Stromal cell of bone marrow (primary cell): Measurements from ENCODE around the gene SIRPG.
"Not testable (repeated sequence)": the region's sequence is repeated elsewhere in the genome, so short reads cannot be mapped to it uniquely, and the experiment has no call there.

Experiments
- DNase-seq: peaks from one replicate; pipeline ENCODE4 v3.0.0-alpha.2; 2012; ENCODE audit warnings: low read depth

SIRPG gene

DNA sequence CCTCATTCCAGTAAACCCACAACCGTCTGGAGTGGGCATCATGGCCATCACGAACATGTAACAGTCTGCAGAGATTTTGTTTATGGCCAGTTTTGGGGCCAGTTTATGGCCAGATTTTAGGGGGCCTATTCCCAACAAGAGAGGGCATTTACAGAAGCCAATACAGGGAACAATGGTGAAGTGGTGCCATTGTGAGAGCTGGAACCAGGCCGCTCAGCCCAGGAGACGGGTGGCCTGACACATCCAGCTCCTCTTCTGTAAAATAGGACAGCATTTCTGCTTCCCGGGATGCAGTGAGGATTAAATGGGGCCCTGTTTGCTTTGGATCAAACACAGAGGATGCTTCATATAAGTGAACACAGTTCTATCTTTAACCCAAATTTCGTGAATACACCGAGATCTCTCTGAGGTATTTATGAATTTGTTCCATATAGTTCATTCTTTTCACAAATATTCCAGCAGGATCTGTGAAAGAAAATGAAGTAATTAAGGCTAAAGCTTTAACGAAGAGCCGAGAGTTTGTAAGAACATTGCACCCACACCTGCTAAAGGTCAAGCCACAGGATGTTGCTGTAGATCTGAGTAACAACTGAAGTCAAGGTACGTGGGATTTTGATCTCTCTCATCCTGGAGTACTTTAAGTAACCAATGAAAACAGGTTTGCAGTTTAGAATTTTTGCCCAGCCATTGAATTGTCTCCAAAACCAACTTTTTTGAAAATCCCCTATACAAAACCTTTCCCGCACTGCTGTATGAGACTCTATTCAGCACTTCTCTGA lies 14.5 kb upstream of the SIRPG start:
- DNase-seq: no peak

DNA sequence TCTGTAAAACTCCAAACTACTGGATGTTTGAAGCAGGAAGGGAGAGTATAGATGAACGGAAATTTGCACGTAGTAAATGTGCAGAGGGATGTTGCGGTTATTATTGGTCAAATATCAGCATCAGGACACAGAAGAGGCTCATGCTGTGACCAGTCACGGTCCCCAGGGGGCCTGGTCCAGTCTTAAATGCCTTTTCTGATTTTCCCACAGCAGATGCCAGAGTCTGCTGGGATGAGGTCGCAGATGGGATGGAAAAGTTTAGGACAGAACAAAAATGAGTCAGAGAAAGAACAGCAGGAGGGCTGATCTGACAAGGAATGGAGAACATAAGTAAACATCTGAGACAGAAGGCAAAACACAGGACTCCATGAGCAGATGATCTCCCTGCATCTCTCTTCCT lies 11.7 kb upstream of the SIRPG start:
- peak; percentile 13 for DNase-seq

DNA sequence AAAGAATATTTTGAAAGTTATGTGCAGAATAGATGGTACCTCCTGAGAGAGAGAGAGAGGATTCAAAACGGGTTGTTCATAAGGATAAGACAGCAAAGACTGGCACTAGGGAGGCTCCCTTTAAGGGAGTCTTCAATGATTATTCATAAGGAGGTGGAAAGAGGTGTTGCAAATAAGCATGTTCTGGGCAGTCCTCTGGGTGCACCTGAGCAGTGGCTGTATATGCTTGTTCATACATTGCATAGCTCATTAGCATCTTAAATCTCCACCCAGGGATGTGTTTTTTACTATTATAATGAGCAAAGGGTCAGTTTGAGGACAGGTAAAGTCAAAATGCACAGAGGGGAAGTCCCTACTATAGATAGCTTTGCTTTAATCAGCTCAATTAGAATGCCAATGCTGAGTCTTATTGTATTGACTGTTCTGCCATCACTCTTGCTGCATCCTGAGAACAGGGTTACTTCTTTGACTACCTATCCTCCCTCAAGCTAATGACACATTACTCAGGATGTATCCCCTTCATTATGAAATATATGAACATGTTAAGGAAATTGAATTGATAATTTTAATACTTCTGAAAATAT lies 10.0 kb upstream of the SIRPG start:
- no peak for DNase-seq

DNA sequence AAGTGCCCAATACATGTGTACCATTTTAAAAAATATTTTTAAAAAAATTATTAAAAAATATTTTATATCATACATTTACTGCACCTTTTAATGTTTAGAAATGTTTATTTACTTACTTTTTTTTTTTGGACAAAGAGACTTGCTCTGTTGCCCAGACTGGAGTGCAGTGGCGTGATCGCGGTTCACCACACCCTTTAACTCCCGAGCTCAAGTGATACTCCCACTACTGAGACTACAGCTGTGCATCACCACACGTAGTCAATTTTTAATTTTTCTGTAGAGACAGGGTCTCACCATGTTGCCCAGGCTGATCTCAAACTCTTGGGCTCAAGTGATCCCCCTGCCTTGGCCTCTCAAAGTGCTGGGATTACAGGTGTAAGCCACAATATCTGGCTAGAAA lies 9.2 kb upstream of the SIRPG start:
- no peak for DNase-seq

DNA sequence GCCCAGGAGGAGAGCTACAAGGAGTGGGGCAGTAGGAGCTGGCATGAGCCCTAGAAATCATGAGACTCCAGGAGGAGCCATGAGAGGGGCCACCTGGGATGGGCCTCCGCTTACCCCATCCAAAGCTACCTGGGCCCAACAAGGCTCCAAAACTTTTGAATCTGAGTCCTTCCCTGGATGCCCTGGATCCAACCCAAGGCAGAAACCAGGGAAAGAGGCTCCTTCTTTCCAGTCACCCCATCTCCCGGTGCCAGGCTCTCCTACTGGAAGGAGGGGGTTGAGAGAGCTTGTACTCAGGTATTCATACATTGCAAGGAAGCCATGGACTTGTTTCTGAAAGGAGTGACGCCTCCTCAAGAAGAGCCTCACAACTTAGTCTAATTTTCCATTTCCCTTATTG lies 7.8 kb upstream of the SIRPG start:
- no peak for DNase-seq

DNA sequence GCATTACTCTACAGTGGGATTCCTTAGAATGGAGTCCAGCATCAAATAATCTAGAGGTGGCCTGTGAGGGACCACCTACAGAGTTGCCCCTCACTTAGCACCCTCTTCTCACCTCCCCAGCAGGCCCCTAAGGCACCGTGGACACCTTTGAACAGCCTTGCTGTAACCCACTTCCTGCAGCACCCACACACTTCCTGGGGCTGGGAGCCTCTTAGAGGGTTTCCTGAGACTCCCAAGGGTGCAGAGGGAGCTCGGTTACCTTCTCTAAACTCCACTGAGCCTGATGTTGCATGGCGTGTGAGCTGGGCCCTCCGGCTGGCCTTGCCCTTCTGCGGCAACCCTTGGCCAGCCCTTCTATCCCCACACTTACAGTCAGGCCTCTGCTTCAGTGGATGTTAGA lies 7.3 kb upstream of the SIRPG start:
- DNase-seq: no peak

DNA sequence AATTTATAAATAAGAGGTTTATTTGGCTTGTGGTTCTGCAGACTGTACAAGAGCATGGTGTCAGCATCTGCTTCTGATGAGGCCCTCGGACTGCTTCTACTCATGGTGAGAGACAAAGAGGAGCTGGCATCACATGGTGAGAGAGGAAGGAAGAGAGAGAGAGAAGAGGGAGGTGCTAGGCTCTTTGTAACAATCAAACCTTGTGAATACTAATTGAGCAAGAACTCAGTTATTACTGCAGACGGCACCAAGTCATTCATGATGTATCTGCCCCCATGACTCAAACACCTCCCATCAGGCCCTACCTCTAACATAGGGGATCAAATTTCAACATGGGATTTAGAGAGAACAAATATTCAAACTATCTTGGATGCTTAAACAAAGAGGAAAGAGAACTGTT lies 6.3 kb upstream of the SIRPG start:
- DNase-seq: peak; percentile 5

DNA sequence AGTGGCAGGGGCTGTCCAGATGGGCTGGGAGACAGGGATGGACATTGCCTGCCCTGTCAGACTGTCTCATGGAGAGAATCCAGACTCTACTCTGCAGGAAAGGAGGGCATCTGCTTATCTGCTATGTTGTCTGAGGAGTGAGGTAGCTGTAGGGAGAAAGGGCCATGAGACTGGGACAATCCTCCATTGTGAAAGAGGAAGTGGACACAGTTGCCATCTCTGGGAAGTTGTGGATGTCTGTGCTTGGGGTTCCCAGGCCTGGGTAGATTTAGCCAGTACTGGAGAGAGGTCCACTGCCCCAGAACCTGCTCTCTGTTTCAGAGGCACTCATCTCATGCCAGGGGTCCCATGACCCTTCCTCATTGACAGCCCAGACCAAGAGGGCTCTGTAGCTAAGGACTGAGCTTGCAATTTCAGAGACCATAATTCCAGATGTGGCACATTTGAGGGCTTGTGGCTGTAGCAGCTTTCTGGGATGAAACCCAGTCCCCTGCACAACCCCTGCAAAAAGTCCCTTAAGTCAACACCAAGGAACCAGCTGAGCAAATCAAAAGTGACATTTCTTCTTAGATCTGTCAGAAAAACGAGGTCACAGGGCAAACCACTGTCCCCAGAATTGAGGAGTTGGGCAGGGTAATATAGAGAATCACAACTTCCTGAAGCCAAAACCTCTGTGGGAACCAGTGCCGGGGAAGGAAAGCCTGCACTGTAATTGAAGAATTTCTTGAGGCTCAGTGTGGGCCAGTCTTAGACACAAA lies 4.1 kb upstream of the SIRPG start:
- DNase-seq: no peak

DNA sequence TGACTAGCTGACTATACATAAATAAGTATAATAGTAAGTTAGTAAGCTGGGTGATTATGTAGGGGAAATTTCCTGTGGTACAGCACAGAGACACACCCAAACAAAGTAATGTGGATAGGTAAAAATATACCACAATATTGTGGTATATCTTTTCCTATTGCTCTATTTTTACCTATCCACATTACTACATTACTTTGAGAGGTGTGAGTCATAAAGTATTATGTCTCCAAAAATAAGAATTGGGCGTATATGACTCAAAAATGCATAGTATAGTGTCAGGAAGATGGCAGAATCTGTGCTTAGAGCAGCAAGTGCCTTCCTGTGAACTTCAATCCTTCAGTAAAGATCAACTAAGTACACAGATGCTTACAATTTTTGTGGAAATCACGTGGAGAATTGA lies 2.7 kb upstream of the SIRPG start:
- DNase-seq: no peak

DNA sequence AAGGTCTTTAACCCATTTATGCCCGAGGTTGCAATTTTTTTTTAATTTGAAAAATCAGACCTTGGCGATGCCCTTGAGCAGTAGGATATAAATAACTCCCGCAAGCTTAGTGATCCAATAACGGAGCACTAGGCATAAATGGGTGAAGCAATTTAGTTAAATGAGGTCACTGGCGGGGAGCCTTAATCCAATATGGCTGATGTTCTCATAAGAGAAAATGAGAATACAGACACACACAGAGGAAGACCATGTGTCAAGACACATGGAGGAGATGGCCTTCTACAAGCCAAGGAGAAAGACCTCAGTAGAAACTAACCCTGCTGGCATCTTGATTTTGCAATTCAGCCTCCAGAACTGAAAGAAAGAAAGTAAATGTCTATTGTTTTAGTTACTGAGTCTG lies 735 bp downstream of the SIRPG start:
- no peak for DNase-seq

DNA sequence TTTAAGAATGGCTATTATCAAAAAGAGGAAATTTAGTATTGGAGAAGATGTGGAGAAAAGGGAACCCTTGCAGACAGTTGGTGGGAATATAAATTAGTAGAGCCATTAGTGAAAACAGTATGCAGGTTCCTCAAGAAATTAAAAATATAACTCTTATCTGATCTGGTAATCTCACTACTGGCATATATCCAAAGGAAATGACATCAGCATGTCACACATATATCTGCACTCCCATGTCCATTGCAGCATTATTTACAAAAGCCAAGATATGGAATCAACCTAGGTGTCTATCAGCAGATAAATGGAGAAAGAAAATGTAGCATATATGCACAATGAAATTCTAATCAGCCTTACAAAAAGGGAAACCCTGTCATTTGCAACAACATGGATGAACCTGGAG lies 2.6 kb downstream of the SIRPG start:
- no peak for DNase-seq

DNA sequence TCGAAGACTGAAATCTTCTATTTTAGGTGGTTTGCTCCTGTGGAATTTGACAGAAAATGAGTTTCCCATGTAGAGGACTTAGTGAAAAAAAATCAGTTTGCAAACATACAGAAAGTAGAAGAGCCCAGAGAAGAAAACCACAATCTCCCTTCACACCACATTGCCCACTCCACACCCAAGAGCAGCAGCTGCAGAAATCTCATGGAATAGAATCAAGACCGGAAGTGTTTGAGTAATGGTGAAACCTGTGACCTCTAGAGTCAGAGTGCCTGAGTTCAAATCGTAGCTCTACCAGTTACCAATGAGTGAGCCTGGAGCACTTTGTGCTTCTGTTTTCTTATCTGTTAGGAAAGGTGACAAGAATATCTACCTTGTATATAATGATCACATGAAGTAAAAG lies 4.6 kb downstream of the SIRPG start:
- DNase-seq: no peak

DNA sequence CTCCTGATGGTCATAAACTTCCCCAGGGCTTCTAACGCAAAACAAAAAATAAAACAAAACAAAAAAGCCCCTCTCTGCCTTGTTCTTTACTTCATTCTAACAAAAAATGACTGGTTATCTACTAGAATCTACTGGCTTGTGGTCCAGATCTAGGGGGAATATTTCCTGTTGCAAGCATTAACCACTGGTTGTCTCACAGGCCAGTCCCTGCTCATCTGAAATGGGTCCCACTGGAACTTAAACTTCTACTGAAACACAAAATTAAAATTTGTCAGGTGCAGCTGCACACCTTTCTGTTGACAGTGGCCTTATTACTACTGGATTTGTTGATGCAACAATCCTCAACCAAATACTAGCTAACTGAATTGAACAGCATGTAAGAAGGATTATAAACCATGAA lies 5.5 kb downstream of the SIRPG start:
- DNase-seq: no peak

DNA sequence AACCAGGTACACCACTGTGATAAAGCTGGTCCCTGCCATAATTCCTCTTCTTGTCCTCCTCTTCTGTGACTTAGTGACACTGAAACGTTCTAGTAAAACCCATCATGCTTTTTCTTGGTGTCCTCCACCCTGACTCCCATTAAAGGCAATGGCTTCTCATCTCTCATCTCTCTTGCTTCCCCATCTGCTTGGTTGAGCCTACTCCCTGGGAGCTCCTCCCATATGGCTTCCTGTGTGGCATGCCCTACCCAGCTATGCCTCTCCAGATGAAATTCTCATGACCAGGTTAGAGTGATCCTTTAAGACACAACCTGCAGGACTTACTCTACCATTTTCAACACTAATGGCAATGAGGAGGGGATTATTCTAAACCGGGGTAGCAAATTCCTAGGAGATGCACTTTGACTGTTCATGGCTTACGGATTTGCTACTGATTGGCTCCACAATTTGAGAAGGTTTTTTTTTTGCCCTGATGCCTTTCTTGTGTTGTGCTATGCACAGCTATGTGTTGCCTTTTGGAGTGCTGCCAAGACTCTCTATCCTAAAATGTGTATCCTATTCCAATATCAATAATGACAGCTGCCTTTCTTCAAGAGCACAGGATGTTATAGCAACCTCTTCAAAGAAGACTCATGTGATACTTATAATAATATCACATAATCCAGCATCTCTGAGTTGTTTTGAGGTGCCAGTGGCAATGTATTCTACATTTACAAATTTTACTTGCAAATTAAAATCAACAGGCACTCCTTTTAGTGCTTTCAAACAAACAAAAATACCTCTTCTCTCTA lies 6.1 kb downstream of the SIRPG start:
- no peak for DNase-seq

DNA sequence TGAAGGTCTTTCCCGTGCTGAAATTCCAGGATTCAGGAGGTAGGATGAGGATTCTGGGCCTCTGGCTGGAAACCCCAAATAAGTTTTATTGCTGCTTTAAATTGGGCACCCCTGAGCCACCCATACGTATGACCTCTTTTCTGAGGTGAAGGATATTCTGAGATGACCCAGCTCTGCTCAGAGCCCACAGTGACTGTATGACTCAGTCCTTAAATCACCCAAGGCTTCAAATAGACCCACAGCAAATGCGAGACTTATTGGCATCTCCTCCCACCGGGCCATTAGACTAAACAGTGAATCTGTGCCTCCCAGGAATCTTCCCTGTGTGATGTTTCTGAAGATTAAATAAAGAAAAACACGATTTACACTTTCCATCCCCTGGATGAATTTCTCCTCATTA lies 9.5 kb downstream of the SIRPG start:
- no peak for DNase-seq

DNA sequence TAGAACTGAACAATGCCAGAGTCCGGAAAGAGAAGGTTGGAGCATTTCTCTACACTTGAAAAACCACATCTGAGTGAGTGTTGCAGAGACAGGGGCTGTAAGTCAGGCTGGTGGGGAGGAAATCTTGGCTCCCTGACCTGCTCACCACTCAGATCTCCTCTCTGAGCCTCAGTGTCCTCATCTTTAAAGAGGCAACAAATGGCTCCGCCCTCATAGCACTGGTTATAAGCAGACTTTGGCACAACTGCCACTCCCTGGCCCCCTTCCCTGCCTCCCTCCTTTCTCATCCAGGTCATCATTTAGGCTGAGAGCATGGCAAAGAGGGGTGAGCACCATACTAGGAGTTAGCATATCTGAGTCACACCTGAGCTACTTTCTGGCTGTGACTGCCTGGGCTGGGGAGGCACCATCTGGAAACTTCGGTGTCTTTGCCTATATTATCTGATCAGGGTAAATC lies 10.6 kb downstream of the SIRPG start:
- DNase-seq: no peak

DNA sequence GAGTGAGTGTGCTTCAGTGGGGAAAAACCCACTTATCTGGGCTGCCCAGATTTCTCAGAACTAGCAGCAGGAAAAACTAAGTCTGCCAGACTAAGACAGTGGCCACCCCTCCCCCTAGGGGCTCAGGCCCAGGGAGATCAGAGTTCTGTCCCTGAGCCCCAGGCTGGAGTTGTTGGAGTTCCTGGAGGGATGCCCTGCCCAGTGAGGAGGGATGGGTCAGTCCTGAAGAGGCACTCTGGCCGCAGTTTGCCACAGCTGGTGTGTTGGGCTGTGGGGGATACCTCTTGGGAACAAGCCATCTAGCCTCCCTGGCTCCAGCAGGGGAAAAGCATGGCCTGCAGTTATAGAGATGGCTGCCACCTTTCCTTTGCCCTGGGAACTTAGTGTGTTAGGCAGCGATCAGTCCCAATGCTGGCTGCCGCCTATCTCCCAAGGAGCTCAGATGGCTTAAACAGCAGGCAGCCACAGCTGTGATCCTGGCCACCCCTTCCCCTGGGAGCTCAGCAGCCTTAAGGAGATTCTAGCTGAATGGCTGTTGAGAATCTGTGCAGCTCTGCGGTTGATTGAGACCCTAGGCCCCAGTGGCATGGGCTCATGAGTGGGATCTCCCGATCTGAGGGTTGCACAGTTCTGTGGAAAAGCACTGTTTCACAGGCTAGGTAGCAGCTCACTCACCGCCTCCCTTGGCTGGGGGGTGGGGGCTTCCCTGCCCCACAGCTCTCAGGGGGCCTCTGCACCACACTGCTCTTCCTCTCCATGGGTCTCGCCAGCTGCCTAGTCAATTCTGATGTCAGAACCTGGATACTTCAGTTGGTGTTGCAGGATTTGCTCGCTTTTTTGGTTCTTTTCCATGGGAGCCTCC lies 13.2 kb downstream of the SIRPG start:
- no peak for DNase-seq

DNA sequence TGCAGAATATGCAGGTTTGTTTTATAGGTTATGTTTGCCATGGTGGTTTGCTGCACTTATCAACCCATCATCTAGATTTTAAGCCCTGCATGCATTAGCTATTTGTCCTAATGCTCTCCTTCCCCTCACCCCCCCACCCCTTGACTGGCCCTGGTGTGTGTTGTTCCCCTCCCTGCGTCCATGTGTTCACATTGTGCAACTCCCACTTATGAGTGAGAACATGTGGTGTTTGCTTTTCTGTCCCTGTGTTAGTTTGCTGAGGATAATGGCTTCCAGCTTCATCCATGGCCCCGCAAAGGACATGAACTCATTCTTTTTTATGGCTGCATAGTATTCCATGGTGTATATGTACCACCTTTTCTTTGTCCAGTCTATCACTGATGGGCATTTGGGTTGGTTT lies 18.9 kb downstream of the SIRPG start:
- not testable (repeated sequence) for DNase-seq

DNA sequence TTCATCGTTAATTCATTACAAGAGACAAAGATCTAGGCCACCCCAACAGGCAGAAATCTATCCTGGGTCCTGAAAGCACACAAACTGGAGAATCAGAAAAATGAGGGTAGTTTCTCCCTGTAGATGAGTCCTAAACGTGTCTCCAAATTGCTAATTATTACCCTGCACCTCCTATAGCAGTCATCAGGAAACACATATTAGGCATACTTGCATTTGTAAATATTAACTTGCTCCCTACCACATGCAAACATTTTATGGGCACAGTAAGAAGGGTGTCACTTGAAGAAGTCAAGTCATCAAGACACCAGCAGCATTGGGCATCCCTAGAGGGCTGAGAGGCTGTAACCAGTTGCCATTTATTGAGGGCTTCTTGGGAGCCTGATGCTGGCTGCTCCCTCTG lies 19.8 kb downstream of the SIRPG start:
- DNase-seq: no peak

DNA sequence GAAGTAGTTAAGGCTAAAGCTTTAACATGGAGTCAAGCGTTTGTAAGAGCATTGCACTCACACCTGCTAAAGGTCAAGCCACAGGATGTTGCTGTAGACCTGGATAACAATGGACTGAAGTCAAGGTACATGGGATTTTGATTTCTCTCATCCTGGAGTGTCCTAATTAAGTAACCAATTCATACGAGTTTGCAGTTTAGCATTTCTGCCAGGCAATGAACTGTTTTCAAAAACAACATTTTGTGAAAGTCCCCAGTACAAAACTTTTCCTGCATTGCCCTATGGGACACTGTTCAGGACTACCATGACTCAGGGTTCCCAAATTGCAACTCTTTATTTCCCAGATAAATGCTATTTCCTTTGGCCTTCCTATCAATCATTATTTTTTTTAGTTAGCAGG lies 20.4 kb downstream of the SIRPG start:
- no peak for DNase-seq

DNA sequence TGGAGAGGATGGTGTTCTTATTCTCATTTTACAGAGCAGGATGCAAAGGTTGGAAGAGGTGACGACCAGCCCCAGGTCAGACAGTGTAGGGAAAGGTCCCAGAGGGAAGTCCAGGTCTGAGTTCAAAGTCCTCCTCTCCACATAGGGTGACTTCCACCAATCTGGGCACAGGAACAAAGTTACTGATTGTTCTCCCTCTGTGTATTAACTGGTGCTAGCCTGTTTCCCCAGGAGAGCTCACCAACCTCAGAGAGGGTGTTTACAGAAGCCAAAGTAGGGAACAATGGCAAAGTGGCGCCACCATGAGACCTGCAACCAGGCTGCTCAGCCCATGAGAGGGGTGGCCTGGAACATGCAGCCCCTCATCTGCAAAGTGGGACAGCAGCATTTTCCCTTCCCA lies 21.0 kb downstream of the SIRPG start:
- DNase-seq: no peak
